HL-60 (cell line): ENCODE measurements around the gene NAT14.

ENCODE experiments used
- GABPA ChIP-seq: IDR thresholded peaks from 2 replicates; pipeline ENCODE4 v1.6.1; 2012; ENCODE audit warnings: low read depth
- POLR2AphosphoS5 ChIP-seq: IDR thresholded peaks from 2 replicates; pipeline ENCODE4 v1.6.1; 2012; ENCODE audit warnings: low read depth
- TF ChIP-seq, protein P1 (sequence below): IDR thresholded peaks from one replicate; pipeline ENCODE4 v1.5.1; 2011; ENCODE audit warnings: low read length, control low read depth, inconsistent platforms; ENCODE audit not compliant: insufficient read depth
- TF ChIP-seq, protein P2 (sequence below): IDR thresholded peaks from 2 replicates; pipeline ENCODE4 v1.6.1; 2012; ENCODE audit warnings: low read depth; ENCODE audit not compliant: insufficient replicate concordance

DNA sequence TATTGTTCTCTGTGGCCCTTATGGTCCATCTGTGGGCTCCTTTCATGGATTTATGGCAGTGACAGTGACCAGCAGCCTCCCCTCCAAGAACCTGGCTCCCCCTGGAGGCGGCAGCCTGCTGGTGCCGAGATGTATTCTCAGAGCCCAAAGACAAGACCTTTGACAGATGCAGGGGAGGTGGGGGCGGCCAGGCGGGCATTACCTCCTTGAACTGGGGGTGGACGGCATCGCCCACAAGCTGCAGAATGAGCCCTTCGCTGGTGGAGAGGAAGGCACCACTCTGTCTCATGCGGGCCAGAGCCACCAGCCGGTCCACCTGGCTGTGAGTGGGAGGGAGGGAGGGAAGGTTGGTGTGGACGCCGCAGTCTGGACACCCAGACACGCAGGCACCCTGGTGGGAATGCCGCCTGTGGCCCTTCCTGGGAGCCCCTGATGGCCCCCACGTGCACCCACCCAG, 30.2 kb upstream of the NAT14 start:
- TF ChIP-seq, protein P1, sequence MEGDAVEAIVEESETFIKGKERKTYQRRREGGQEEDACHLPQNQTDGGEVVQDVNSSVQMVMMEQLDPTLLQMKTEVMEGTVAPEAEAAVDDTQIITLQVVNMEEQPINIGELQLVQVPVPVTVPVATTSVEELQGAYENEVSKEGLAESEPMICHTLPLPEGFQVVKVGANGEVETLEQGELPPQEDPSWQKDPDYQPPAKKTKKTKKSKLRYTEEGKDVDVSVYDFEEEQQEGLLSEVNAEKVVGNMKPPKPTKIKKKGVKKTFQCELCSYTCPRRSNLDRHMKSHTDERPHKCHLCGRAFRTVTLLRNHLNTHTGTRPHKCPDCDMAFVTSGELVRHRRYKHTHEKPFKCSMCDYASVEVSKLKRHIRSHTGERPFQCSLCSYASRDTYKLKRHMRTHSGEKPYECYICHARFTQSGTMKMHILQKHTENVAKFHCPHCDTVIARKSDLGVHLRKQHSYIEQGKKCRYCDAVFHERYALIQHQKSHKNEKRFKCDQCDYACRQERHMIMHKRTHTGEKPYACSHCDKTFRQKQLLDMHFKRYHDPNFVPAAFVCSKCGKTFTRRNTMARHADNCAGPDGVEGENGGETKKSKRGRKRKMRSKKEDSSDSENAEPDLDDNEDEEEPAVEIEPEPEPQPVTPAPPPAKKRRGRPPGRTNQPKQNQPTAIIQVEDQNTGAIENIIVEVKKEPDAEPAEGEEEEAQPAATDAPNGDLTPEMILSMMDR = peak; percentile 64
- TF ChIP-seq POLR2AphosphoS5 (no peak), GABPA (no peak)
- TF ChIP-seq, protein P2, sequence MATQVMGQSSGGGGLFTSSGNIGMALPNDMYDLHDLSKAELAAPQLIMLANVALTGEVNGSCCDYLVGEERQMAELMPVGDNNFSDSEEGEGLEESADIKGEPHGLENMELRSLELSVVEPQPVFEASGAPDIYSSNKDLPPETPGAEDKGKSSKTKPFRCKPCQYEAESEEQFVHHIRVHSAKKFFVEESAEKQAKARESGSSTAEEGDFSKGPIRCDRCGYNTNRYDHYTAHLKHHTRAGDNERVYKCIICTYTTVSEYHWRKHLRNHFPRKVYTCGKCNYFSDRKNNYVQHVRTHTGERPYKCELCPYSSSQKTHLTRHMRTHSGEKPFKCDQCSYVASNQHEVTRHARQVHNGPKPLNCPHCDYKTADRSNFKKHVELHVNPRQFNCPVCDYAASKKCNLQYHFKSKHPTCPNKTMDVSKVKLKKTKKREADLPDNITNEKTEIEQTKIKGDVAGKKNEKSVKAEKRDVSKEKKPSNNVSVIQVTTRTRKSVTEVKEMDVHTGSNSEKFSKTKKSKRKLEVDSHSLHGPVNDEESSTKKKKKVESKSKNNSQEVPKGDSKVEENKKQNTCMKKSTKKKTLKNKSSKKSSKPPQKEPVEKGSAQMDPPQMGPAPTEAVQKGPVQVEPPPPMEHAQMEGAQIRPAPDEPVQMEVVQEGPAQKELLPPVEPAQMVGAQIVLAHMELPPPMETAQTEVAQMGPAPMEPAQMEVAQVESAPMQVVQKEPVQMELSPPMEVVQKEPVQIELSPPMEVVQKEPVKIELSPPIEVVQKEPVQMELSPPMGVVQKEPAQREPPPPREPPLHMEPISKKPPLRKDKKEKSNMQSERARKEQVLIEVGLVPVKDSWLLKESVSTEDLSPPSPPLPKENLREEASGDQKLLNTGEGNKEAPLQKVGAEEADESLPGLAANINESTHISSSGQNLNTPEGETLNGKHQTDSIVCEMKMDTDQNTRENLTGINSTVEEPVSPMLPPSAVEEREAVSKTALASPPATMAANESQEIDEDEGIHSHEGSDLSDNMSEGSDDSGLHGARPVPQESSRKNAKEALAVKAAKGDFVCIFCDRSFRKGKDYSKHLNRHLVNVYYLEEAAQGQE = no peak
